AG08396 (cell line): ENCODE data around the gene ECHS1.
"Not testable (repeated sequence)": the region's sequence is repeated elsewhere in the genome, so short reads cannot be mapped to it uniquely, and the experiment has no call there.

Source experiments
- DNase-seq: peaks from one replicate; pipeline ENCODE4 v3.0.0; 2012; ENCODE audit warnings: low spot score, mixed read lengths

ECHS1 gene

GRCh38 chr10:133373174-133374090, at the start of gene ECHS1:
ECHS1 (minus strand) TSS chr10:133373354; CDS start chr10:133373333, 21 bp downstream.
- peak; percentile 100 for DNase-seq

- no peak for DNase-seq
Observed at GRCh38 chr10:133422223-133422806, 49.2 kb upstream of the ECHS1 start.

GRCh38 chr10:133421336-133422222, 48.4 kb upstream of the ECHS1 start:
- DNase-seq = no peak

DNA sequence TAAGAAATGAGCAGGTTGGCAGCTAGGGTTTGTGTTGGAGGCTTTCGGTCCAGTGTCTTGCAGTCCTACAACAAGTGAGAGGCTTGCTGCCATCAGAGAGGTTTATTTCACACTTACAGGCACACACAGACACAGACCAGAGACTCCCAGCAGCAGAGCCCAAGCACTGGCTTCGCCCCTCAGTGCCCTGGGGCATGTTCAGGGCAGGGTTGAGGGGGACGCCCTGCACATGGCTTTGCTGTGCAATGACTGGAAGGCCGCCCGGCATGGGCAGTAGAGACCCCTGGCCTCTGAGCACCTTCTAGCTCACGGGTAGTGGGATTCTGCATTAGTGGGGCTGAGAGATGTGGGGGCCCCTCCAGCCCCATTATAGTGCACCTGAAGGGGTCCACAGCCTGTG, 47.4 kb upstream of the ECHS1 start:
- no peak for DNase-seq

GRCh38 chr10:133420028-133420427, 46.9 kb upstream of the ECHS1 start:
- DNase-seq = no peak

- DNase-seq = no peak
Observed at GRCh38 chr10:133419211-133419950, 46.2 kb upstream of the ECHS1 start.

- no peak for DNase-seq
Observed at GRCh38 chr10:133418289-133418993, 45.3 kb upstream of the ECHS1 start.

DNA sequence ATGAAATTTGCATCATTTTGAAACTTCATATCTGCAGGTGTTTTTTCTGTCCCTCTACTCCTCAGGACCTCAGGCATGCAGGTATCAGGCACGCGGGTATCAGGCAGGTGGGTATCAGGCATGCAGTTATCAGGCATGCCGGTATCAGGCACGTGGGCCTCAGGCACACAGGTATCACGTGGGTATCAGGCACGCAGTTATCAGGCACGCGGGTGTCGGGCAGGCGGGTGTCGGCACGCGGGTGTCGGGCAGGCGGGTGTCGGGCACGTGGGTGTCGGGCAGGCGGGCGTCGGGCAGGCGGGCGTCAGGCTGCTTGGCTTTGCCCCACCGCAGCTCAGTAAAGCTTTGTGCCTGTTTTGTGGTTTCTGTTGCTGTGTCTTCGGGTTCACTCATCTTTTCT, 42.6 kb upstream of the ECHS1 start:
- DNase-seq = no peak

DNA sequence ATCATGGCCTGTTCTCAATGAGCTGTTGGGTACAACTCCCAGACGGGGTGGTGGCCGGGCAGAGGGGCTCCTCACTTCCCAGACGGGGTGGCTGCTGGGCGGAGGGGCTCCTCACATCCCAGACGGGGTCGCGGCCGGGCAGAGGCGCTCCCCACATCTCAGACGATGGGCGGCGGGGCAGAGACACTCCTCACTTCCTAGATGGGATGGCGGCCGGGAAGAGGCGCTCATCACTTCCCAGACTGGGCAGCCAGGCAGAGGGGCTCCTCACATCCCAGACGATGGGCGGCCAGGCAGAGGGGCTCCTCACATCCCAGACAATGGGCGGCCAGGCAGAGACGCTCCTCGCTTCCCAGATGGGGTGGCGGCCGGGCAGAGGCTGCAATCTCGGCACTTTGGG, 41.2 kb upstream of the ECHS1 start:
- DNase-seq = not testable (repeated sequence)

- no peak for DNase-seq
Observed at GRCh38 chr10:133412381-133412711, 39.2 kb upstream of the ECHS1 start.

DNA sequence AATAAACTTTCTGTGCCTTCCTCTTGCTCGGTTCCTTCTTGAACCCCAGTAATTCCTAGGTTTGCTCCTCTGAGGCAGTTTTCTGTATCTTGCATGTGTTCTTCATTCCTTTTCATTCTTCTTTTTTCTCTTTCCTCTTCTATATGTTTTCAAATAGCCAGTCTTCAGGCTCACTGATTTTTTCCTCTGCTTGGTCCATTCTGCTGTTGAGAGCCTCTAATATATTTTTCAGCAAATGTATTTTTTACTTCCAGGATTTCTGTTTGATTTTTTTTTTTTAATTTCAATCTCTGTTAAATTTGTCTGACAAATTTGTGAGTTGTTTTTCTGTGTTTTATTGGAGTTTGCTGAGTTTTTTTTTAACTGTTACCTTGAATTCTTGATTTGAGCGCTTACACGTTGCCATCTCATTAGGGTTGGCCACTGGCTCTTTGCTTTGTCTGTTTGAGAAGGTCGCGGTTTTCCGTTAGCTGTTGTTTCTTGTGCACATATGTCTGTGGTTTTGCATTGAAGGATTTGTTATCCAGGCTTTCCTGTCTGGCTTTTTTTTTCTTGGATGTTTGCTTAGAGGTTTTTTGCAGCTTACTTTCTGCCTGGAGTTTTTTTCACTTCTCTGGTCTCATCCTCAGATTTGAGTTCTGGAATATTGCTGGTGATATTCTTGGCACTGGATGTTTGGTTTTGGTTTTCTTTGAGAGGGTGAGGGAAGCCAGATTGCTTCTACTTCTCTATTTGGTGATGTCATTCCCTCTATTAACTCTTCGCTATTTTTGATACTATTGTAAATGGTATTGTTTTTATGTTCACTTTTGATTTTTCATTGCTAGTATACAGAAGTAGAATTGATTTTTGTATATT, 38.6 kb upstream of the ECHS1 start:
- DNase-seq = no peak

DNA sequence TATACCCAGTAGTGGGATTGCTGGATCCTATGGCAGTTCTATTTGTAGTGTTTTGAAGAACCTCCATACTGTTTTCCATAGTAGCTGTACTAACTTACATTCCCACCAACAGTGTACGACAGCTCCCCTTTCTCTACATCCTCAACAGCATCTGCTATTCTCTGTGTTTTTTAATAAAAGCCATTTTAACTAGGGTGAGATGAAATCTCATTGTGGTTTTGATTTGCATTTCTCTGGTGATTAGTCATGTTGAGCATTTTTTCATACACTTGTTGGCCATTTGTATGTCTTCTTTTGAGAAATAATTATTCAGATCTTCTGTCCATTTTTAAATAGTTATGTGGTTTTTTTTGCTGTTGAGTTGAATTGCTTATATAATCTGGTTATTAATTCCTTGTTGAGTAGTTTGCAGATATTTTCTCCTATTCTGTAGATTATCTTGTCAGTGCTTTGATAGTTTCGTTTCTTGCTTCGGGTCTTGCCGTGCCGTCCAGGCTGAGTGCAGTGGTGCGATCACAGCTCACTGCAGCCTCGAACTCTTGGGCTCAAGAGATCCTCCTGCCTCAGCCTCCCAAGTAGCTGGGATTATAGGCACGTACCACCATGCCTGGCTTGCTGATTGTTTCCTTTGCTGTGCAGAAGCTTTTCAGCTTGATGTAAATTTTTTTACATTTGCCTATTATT, 32.8 kb upstream of the ECHS1 start:
- DNase-seq = no peak

DNA sequence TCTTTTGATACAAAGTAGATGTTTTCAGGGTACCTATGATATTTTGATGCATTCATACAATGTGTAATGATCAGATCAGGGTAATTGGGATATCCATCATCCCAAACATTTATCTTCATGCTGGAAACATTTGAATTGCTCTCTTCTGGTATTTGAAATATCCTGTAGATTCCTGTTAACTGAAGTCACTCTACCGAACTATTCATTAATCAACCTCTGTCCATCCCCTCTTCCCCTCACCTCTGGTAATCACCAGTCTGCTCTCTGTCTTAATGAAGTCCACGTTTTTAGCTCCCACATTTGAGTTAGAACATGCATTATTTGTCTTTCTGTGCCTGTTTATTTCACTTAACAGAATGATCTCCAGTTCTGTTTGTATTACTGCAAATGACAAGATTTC, 32.1 kb upstream of the ECHS1 start:
- peak; percentile 21 for DNase-seq

- no peak for DNase-seq
Observed at GRCh38 chr10:133403784-133404183, 30.6 kb upstream of the ECHS1 start.

DNA sequence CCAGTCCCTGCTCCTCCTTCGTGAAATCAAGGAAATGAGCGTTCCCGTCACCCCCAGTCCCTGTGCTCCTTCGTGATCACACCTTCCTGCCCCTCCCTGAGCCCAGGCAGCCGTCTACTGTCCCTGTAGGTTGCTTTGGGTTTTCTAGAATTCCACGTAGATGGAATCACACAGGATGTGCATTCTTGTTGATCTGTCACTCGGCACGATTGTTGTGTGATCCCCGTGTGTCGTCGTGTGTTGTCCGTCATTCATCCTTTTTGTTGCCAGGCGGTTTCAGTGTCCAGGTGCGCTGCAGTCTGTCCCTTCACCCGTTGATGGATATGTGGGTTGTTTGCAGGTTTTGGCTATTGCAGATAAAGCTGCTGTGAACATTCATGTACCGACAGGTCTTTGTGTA, 30.2 kb upstream of the ECHS1 start:
- DNase-seq = no peak

DNA sequence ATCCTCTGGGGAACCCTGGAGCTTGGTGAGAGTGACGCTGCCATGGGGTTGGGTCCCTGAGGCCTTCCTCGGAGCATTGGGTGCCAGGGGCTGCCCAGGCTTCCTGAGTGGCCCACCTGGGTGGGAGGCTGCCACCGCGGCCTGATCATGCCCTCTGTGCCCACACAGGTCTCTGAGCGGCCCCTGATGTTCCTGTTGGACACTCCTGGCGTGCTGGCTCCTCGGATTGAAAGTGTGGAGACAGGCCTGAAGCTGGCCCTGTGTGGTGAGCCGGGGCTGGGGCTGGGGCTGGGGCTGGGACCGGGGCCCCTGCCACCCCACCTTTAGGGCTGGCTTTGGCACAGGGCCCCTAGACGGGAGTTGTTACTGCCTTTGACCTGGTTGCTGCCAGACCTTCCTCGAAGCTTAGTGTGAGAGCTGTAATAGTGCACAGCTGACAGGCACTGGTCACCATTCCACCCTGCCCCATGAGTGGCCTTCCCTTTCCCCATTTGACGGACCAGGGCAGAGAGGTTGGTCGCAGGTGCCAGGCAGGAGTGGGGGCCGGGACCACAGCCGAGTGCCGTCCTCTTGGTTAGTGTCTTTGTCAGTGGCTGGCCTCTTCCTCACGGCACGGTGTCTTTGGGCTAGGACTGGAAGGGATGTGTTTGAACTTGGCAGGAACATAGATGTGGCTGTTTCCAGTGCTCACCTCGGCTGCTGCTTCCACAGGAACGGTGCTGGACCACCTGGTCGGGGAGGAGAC, 29.0 kb upstream of the ECHS1 start:
- no peak for DNase-seq

DNA sequence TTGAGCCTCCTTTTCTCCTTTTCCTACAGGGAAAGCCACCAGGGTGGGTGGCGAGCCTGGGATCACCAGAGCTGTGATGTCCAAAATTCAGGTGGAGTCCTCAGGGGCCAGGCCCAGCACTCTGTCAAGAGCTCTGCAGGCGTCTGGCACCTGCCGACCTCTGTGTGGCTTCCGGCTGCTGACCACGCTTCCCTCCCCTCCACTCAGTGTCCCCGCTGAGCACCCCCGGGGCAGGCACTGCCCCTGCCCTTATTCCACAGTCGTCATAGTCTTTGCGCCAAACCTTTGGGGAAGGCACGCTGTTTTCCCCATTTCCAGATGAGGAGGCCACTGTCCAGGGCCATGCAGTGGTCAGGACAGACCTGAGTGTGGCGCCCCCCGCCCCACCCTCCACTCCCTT, 28.3 kb upstream of the ECHS1 start:
- no peak for DNase-seq

DNA sequence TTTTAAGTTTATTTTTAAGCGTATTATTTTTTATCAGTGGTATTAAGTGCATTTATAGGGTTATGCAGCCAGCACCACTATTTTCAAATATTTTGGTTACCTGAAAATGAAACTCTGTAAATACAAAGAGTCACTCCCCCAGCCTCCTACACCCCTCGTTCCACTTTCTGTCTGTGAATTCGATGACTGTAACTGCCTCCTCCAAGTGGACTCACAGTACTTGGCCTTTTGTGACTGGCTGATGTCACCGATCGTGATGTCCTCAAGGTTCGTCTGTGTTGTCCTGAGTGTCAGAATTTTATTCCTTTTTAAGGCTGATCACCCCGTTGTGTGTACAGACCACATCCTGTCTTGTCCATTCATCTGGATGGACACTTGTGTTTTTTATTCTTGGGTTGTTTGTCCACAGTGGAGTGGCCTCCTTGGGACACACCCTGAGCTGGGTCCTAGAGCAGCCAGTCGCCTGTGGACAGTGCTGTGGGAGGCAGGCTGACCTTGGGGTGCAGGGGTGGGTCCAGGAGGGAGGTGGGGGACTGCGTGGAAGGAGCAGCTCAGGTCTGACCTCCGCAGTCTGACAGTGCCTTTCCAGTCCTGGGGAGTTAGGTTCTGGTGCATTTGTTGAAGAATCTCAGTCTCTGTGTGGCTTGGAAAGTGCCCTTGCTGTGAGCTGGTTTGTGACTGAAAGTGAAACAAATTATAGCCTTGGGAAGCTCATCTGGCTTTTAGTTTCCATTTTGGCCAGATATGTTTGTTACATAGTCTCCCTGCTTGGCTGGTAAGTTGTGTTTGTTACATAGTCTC, 27.7 kb upstream of the ECHS1 start:
- no peak for DNase-seq
